ENCODE results near the gene PPARD. TPM values are rescaled to one million over a fixed set of nuclear protein-coding genes. Genes with fewer than 3 reads are reported as not detected.

Gene PPARD
- polyA plus RNA-seq, 3 donors, result 1.2 to 22.0 (median 2.4) TPM

- H3K4me3 Mint-ChIP-seq, result no peak overlapping the region
Observed at GRCh38 chr6:35358086-35358485, 15.7 kb downstream of the PPARD start.

GRCh38 chr6:35359346-35359743 is 17.0 kb downstream of the PPARD start:
- peaks cover 10 to 17% (median 16%) of the 10 kb centered on the region in 3 donors for H3K27me3 Mint-ChIP-seq (ENCODE audit: low read depth in 3 of 3)
- intact Hi-C loops (cut with micrococcal nuclease), result no loop called here
- TF ChIP-seq CTCF (IDR thresholded peaks at IDR 0.05), result no peak
- DNase-seq, result no peak
- peaks cover 0 to 2% (median 0%) of the 10 kb centered on the region in 7 donors for H3K9me3 Mint-ChIP-seq
- no peak overlapping the region for H3K4me2 ChIP-seq (replicated peaks; ENCODE audit: extremely low read depth, low read length, poor library complexity, severe bottlenecking)
- peaks cover 29% of the 10 kb centered on the region for H3K4me1 Mint-ChIP-seq
- H3K79me2 ChIP-seq (ENCODE audit: insufficient read depth, low read length), result no peaks in the 10 kb centered on the region
- peak overlapping the region in 1 of 7 donors; percentile 51 for H3K27ac Mint-ChIP-seq
- no peak overlapping the region for H2AFZ ChIP-seq (ENCODE audit: insufficient read depth, low read depth, low read length, poor library complexity, severe bottlenecking)
- H3K4me3 ChIP-seq (replicated peaks in 1 of 3; ENCODE audit: low read depth in 2 of 3, low read length in 3 of 3), result no peak overlapping the region
- 88% methylated on average over 2 of the region's 5 CpGs for WGBS (ENCODE audit: insufficient coverage)
- H3K4me3 Mint-ChIP-seq, result no peak overlapping the region
- no peak overlapping the region for H3K27ac ChIP-seq (ENCODE audit: low read depth in 1 of 2, low read length in 2 of 2)
- H3K9me3 ChIP-seq (replicated peaks in 1 of 2; ENCODE audit: control insufficient read depth in 1 of 2, insufficient read depth in 1 of 2, low read length in 2 of 2), result no peaks in the 10 kb centered on the region
- peaks cover 89% of the 10 kb centered on the region for H4K20me1 ChIP-seq (ENCODE audit: insufficient read depth, low read length)
- H3K4me1 ChIP-seq (ENCODE audit: control insufficient read depth in 1 of 2, insufficient read depth in 2 of 2, low read length in 2 of 2), result peaks cover 13 to 23% of the 10 kb centered on the region in 2 donors
- peaks cover 75 to 76% of the 10 kb centered on the region in 2 donors for H3K36me3 Mint-ChIP-seq
- peaks cover 19 to 41% of the 10 kb centered on the region in 2 donors for H3K36me3 ChIP-seq (replicated peaks in 1 of 2; ENCODE audit: control insufficient read depth in 1 of 2, insufficient read depth in 2 of 2, low read length in 2 of 2)
- no peaks in the 10 kb centered on the region for H3K27me3 ChIP-seq (ENCODE audit: control insufficient read depth in 2 of 2, insufficient read depth in 2 of 2, low read length in 2 of 2)
- no peak overlapping the region for H3K9ac ChIP-seq (ENCODE audit: insufficient read depth, low read length, poor library complexity, severe bottlenecking)

More at GRCh38 chr6:35358086-35358485, 15.7 kb downstream of the PPARD start:
- H3K79me2 ChIP-seq (ENCODE audit: insufficient read depth, low read length), result no peaks in the 10 kb centered on the region
- TF ChIP-seq CTCF (IDR thresholded peaks at IDR 0.05), result no peak
- Mint-ChIP-seq H3K27ac (no peak overlapping the region), H3K9me3 (peaks cover 0 to 2% (median 0%) of the 10 kb centered on the region in 7 donors), H3K4me1 (peaks cover 22% of the 10 kb centered on the region), H3K27me3 (ENCODE audit: low read depth in 3 of 3) (peaks cover 10 to 18% (median 11%) of the 10 kb centered on the region in 3 donors), H3K36me3 (peaks cover 79 to 88% of the 10 kb centered on the region in 2 donors)
- no peak overlapping the region for H3K4me3 ChIP-seq (replicated peaks in 1 of 3; ENCODE audit: low read depth in 2 of 3, low read length in 3 of 3)
- H3K27me3 ChIP-seq (ENCODE audit: control insufficient read depth in 2 of 2, insufficient read depth in 2 of 2, low read length in 2 of 2), result no peaks in the 10 kb centered on the region
- peaks cover 93% of the 10 kb centered on the region for H4K20me1 ChIP-seq (ENCODE audit: insufficient read depth, low read length)
- no peak overlapping the region for H3K9ac ChIP-seq (ENCODE audit: insufficient read depth, low read length, poor library complexity, severe bottlenecking)
- H2AFZ ChIP-seq (ENCODE audit: insufficient read depth, low read depth, low read length, poor library complexity, severe bottlenecking), result no peak overlapping the region
- H3K36me3 ChIP-seq (replicated peaks in 1 of 2; ENCODE audit: control insufficient read depth in 1 of 2, insufficient read depth in 2 of 2, low read length in 2 of 2), result peaks cover 27 to 53% of the 10 kb centered on the region in 2 donors
- DNase-seq, result no peak
- peaks cover 7 to 18% of the 10 kb centered on the region in 2 donors for H3K4me1 ChIP-seq (ENCODE audit: control insufficient read depth in 1 of 2, insufficient read depth in 2 of 2, low read length in 2 of 2)
- H3K9me3 ChIP-seq (replicated peaks in 1 of 2; ENCODE audit: control insufficient read depth in 1 of 2, insufficient read depth in 1 of 2, low read length in 2 of 2), result no peaks in the 10 kb centered on the region
- intact Hi-C loops (cut with micrococcal nuclease), result no loop called here
- 86% methylated on average over 3 of the region's 3 CpGs for WGBS (ENCODE audit: insufficient coverage)
- H3K4me2 ChIP-seq (replicated peaks; ENCODE audit: extremely low read depth, low read length, poor library complexity, severe bottlenecking), result no peak overlapping the region
- H3K27ac ChIP-seq (ENCODE audit: low read depth in 1 of 2, low read length in 2 of 2), result no peak overlapping the region
